ENCODE data around the gene ZNF699.

Gene ZNF699

DNA sequence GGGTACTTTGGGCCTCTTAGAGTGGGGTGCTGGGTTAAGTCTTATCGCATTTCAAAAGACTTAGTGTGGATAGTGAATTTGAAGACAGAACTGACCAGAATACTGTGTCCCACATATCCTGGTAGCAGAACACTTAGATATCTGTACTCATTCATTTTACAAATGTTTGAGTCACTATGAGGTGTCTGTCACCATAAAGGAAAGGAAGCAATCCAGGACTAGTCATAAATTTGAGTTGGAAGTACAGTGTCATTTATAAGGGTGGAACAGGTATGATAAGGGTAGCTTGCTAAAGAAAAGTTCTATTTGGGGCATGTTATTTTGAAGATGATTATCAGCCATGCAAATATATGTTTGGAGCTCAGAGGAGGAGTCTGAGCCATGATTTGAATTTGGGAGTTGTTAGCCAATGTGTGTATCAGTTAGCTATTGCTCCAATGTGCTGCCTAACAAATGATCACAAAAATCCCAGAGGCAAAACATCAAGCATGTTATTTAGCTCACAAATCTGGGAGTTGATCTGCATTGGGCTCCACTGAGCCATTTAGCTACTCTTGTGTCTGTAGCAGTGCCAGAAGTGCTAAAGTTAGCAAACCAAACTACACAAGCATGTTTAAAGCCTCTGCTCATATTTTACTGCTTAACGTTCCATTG lies 20.3 kb downstream of the ZNF699 start:
- DNase-seq (ENCODE audit: low read depth in 2 of 2): no peak

DNA sequence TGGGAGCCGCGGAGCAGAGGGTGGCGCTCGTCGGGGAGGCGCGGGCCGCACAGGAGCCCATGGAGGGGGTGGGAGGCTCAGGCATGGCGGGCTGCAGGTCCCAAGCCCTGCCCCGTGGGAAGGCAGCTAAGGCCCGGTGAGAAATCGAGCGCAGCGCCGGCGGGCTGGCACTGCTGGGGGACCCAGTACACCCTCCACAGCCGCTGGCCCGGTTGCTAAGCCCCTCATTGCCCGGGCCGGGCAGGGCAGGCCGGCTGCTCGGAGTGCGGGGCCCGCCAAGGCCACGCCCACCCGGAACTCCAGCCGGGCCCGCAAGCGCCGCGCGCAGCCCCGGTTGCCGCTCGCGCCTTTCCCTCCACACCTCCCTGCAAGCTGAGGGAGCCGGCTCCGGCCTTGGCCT lies 26.2 kb downstream of the ZNF699 start:
- peak in 1 of 2 donors; percentile 5 for DNase-seq (ENCODE audit: low read depth in 2 of 2)

DNA sequence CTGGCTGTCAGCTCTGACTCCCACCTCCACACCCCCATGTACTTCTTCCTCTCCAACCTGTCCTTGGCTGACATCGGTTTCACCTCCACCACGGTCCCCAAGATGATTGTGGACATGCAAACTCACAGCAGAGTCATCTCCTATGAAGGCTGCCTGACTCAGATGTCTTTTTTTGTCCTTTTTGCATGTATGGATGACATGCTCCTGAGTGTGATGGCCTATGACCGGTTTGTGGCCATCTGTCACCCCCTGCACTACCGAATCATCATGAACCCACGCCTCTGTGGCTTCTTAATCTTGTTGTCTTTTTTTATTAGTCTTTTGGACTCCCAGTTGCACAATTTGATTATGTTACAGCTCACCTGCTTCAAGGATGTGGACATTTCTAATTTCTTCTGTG lies 58.4 kb downstream of the ZNF699 start:
- DNase-seq (ENCODE audit: low read depth in 2 of 2): no peak

DNA sequence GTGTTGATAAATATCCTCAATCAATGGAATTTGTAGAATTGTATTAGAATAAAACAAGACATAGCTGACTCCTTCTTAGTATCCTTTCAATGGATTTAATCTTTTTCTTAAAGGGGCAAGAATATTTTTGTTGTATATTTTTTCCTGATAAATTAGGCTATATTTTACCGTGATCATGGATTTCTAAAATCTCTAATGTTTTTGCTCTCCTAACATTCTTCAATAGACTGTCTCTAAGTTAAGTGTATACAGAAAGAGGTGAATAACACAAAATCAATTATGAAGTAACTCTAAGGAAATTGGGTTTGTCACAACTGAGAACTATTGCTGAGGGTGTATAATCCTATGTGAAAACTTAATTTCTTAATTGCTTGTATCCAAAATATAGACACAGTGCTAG lies 59.0 kb downstream of the ZNF699 start, which contains the start of gene OR7E24:
TSS of gene OR7E24 (plus strand) at position 301 of the 400 bp plus-strand sequence. CDS start 114 bp downstream, outside the sequence.
- no peak for DNase-seq (ENCODE audit: low read depth in 2 of 2)

All from stimulated activated CD8-positive, alpha-beta memory T cell treated with anti-CD3 and anti-CD28 coated beads, Interleukin-15, amount 100 ng/mL, for 48 hours (primary cell).